GM21360 (cell line): ENCODE results near the gene SFT2D3.

Experiments used
- ATAC-seq: cut with Tn5 transposase; IDR thresholded peaks from one replicate; pipeline ENCODE4 v1.9.1; 2021; ENCODE audit warnings: mild to moderate bottlenecking, moderate library complexity; ENCODE audit not compliant: unreplicated experiment

The SFT2D3 gene

DNA sequence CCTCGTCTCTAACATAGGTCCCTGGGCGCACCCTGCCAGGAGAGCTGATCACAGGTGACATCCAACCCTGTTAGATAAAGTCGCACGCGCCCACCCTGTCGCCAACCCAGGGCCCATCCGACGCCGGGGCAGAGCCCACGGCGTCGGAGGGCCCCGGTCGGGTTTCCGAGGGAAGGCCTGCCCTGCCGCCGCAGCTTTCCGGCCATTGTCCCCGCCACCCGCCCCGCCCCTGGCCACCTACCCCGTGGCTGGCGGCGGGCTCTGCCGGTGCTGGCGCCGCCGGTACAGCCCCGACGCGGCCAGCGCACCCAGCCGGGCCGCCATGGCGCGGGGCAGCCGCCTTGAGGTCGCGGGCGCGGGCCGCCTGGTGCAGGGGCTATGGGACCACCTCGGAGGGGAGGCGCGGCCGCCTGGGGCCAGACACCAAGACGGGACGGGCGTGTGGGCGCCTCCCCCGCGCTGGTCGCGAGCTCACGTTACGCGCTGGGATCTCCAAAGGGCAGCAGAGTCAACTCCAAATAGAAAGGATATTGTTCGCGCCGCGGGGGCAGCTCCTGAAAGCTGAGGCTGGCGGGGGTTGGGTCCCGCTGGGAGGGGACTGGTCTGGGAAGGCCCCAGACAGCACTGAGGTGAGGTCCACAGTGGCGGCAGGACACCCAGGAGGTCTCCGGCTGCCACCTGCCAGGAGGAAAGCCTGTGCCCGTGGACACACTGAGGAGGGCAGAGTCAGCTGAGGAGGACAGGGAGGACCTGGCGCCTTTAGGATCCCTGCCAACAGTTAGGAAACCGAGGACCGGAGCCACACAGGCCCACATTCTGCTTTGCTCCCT is 37.0 kb upstream of the SFT2D3 start:
- ATAC-seq = no peak

DNA sequence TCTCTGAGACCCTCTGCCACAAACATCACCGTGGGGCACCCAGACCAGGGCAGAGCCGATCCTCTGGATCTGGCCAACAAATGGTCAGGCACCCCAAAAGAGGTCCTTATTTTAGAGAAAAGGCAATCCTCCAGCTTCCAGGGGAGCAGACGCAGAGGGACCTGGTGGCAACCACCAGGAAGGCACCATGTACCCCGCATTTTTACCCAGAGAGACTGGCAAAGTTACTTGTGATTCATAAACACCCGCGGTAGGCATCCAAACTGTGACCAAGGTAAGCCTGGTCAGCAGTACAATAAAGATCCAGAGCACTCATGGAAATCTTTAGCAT is 36.4 kb upstream of the SFT2D3 start:
- ATAC-seq = no peak

DNA sequence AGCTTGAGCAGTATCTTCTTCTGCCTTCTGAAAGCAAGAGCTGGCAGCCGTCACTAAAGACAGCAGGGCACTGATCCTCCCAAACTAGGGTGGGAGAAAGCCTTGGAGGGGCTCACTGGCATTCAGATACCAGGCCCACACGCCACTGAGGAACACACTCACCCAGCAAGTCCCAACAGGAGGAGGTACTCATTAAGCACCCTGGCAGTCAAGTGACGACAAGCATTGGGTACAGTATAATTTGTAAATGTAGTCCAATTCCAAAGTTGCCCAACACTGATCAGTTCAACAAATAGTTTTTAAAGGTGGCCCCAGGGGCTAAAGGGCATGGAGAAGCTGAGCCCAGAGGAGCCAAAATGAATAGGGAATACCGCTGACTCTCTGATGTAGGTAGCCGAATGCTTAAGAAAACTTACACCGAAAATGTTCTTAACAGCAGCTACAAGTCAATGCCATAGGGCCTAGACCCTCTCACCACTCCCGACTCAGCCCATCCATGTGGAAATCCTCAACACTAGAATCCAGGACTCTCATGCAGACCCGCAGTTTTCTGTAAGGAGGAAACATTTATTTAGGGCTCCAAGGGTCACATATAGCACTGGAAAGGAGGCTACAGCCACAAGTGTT is 35.9 kb upstream of the SFT2D3 start:
- no peak for ATAC-seq

DNA sequence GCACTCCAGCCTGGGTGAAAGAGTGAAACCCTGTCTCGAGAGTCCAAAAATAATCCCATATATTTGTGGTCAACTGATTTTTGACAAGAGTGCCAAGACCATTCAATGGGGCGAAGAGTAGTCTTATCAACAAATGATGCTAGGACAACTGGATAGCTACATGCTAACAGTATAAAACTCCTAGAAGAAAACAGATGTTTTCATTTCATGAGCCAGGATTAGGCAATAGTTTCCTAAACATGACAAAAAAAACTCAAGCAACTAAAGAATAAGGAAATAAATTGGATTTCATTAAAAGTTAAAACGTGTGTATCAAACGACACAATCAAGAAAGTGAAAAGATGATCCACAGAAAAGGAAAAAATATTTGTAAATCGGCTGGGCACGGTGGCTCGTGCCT is 32.2 kb upstream of the SFT2D3 start:
- no peak for ATAC-seq

DNA sequence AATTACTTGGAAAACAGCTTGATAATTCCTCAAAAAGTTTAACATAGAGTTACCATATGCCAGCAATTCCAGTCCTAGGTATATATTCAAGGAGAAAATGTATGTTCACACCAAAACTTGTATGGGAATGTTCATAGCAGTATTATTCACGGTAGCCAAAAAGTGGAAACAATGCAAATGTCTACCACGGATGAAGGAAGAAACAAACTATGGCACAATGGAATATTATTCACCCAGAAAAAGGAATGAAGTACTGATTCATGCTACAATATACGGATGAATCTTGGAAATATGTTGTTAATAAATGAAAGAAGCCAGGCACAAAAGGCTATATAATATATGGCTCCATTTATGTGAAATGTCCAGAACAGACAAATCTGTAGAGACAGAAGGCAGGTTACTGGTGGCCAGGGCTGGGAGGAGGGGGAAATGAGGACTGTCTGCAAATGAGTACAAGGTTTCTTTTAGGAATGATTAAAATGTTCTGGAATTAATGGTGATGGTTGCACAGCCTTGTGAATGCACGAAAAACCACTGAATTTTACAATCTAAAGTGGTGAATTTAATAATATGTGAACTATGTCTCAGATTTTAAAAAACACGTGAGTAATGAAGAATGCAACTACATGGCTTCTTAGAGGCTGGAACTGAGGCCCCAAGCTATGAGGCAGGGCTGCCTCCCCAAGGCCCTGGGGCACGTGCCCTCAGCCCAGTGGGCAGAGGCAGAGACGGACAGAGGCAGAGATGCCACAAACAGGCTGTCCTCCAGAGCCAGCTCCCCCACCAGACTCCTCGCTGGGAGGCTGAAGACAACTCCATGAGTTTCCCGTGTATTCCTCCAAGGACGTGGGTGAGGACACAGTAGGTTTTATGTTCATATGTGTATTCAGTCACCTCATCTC is 31.0 kb upstream of the SFT2D3 start:
- ATAC-seq = no peak

DNA sequence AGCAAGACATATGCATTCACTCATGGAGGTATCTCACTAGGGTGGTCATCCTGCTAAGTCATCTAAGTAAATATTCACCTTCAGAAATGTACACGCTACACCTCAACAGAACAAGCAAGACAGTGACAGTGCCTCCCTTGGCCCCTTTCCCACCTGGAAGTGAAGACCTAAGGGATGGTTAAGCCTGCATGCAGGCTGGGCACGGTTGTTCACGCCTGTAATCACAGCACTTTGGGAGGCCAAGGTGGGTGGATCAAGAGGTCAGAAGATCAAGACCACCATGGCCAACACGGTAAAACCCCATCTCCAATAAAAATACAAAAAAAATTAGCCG is 30.4 kb upstream of the SFT2D3 start:
- ATAC-seq = no peak

DNA sequence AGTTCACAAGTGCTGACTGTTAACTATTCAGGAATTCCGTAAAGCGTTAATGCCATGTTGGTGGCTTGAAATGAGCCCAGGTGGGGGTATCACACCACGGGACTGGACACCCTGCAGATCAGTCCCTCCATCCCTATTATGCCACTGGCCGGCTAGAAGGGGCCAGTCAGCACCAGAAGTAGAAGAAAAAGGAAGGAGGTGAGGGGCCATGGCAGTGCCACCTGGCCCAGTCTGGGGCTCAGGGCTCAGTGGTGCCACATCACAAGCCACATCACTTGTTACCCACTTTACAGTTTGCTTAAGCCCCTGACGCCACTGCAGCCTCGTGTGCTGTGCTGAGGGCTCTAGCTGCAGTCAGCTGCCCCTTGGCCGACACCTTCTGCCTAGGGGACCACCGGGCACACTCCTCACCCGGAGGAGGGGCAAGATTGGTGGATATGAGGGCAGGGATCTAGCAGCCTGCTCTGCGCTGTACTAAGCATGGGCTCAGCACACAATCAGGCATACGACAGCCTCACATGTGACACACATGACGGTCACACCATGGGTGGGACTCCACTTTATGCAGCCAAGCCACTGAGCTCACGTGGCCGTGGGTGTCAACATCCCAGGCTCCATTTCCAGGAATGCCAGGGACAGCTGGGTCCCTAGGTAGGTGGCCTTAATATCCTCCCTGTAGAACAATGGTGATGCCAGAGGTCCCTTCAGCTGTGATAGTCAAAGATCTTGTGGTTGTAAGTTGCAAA is 29.6 kb upstream of the SFT2D3 start:
- ATAC-seq = no peak

DNA sequence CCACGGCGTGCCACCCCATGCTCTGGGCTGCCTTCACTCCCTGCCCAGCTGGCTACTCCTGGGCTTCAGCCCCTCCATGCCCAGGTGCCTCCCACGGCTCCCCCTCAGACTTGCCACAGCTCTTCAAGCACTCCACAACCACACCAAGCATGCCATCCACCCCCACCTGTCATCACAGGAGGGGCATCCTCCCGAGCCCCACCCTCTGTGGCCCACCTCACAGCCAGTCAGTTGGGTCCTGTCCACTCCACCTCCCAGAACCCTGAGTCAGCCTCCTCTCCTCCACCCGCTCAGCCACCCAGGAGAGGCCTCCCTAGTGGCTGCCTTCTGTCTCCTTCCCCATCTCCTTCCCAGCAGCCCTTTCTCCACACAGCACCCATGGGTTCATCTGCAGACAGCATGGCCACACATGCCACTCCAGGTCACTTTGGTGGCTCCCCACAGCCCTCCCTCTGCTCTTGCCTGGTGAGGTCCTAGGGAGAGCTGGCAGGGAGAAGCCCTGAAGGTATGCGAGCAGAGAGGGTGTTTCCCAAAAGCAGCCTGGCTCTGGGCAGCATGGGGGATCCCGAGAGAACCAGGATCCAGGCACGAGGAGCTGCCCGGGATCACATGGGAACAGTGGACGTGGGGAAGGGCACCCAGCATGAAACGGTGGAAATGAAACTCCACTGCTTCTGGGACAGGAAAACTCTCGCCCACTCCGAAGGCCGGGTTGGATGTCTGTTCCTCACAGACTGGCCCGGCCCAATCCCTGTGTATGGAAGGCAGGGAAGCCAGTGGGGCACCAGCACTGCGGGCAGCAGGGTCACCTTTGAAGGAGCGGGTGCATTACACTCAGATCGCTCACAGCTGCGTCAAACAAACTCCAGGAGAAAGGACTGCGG is 28.7 kb upstream of the SFT2D3 start:
- no peak for ATAC-seq

DNA sequence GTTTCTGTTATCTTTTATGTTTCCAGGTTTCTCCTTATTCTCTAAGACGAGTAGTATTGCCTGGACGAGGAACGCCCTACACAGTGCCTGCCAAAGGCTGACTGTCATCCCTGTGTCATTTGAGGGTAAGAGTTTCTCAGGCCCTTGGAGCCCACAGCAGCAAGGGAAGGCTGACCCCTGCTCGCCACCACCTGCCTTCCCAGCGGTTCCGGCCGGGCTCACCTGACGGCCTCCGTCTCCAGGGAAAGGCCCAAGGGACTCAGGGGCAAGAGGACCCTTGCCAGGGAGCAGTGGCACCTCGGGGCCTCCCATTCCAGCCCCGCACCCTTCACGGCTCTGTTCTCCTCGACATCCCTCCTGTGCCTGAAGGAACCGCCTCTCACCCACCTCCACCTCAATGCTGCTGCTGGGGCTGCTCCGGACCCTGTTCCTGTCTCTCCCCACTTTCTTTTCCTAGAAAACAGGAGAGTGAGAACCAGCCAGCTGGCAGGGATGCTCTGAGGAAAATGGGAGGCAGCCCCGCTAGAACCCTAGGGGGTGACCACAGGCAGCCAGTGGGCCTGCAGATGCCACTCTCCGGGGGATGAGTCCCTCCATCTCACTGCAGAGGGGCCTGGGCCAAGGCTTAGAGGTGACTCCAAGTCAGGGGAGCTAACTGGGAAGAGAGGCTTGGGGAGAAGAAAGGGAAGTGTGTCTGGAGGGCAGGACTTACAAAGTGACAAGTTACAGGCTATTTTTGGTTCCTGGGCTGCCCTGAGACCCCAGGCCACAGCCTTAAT is 27.8 kb upstream of the SFT2D3 start:
- ATAC-seq = no peak

DNA sequence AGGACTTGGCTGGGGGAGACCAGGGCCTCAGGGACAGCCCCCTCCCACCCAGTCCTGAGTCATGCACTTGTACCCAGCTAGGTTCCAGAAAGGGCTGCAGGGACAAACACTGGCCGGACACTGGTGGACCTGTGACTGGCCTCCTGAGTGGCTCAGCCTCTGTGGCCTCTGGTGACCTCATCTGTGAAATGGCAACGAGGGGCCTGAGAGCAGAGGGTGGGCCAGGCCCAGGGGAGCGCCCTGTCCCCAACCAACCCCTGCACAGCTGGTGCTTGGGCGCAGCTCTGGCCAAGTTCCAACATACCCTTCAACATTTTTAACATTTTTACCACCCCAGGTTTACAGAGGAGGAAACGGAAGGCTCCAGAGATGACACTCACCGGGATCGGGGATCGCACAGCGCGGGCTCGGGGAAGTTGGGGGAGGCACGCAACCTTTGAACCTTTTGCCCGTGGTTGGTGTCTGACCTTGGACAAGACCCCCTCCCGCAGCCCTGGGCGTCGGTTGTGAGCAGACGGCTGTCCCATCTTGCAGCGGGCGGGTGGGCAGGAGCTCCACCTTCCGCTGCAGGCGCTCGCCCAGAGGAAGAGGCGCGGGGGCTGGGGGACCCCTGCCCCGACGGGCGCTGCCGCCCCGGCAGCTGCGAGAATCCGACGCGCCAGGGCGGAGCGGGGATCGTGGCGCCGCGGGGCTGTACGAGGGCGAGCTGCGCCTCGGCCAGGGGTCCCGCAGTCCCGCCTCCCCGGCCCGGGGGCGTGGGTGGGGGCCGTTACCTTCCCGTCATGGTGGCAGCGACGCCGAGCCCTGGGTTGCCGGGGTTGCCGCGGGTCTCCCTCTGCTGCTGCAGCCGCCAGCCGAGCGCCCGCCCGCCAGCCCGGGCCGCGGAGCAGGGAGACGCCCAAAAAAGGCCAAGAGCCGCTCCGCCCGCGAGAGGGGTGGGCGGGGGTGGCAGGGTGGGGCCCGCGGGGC is 26.8 kb upstream of the SFT2D3 start:
- ATAC-seq = no peak

DNA sequence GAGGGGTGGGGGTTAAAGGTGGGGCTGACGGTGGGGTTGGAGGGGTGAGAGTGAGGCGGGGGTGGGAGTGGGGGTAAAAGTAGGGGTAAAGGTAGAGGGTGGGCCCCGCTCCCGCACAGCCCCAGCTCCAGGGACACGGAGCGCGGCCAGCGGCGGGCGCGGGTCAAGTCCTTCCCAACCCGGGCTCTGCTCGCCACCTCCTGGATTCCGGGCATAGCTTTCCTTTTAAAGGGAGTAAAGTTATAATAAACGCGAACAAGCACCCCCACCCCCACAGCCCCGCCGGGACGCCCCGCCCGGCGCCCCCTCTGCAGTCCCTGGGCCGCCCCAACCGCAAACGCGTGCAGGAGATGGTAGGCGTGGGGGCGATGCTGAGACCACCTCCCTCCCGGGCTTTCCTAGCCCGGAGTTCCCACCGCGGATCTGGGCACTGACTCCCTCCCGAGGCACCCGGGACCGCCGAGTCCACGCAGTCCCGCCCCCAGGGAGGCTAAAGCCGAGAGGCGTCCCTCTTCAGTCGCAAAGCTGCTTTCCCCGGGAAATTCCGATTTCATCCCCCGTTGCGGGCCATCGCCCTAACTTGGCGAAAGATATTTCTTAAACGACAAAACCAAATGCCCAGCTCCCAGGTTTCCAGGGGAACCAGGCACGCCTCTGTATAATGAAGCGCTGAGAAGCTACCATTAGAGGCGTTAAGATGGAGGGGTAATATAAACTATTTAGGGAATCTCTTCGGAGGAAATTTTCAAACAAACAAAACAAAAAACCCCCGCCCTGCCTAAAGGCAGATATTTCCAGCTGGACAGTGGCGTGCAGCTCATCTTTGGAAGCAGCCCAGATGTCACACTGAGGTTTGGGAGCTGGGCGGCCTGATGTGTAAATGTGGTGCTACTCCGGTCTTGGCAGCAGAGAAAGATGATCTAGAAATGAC is 25.7 kb upstream of the SFT2D3 start, which contains the start of gene LIMS2:
Gene LIMS2, minus strand, starts transcription at position 200 of the 931 bp plus-strand sequence. CDS start 506 bp downstream, outside the sequence.
- ATAC-seq = no peak

DNA sequence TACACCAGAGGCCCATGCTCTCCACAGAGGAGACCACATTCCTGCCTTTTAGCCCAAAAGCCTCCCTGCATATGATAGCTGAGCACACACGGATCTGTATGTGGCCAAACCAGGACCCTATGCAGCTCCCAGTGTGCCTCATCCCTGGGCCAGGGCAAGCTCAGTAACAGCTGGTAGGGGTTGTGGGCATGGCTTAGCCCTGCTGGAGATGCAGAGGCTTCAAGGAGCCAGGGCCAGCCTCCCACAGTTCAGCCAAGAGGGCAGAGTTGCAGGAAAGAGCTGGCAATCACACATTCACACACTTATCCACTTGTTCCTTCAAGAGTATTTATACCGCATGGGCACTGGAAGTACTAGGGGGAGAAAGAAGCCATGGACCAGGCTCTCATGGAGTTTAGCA is 24.4 kb upstream of the SFT2D3 start:
- ATAC-seq = no peak

DNA sequence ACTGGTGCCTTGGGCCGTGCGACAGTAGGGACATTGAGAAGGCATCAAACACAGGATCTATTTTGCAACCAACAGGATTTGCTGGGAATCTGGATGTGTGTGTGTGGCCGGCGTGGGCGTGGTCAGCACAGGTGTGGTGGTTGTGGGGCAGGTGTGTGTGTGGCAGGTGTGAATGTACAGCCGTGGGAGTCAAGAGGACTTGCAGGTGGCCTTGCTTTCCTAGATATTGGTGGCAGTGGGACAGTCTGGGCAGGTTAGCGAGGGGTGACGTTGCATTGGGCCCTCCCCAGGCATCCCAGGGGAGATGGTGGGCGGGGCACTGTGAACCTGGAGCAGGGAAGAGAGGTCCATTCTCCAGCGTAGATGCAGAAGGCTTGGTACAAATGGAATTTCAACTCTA is 22.8 kb upstream of the SFT2D3 start:
- no peak for ATAC-seq

DNA sequence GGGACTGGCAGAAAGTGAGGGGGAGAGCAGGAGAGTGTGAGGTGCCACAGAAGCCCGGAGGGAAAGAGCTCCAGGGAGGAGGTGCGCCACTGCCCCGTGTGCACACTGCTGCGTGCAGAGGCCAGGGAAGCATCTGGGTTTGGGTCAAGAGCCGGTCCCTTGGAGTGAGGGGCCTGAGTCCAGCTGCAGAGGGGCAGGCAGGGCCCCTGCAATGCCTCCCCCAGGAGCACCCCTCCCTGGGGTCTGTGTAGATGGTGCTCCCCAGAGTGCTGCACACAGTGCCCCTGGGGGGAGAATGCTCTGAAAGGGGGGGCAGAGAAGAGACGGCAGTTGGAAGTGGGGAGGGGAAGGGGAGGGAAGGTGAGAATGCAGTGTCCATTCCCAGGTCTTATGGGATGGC is 22.3 kb upstream of the SFT2D3 start:
- ATAC-seq = no peak

DNA sequence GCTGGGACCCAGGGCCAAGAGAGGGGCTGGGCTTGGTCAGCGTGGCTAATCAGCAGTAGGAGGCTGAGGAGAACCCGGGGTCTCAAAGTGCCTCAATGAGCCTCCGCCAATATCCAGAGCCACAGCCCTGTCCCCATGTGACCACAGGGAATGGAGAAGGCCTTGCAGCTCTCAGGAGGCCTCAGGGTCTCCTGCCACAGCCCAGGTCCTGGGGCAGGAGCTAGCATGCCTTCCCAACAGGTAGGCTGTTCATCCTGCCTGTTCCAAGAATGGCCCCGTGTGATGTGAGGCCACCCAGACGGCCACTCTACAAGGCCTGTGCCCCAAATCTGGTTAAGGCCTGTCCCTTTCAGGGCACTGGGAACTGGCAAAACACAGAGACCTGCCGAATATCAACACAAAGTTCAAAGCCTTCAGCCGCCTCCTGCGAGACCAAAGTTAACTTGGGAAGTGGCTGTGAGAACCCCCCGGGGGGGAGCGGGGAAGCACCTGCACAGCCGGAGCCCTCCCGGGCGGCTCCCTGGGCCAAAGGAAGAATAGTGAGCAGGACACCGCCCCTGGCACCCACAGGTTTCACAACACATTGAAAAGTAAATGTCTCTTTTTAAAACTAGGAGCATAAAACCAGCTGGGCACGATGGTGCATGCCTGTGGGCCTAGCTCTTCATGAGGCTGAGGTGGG is 21.5 kb upstream of the SFT2D3 start:
- ATAC-seq = no peak

DNA sequence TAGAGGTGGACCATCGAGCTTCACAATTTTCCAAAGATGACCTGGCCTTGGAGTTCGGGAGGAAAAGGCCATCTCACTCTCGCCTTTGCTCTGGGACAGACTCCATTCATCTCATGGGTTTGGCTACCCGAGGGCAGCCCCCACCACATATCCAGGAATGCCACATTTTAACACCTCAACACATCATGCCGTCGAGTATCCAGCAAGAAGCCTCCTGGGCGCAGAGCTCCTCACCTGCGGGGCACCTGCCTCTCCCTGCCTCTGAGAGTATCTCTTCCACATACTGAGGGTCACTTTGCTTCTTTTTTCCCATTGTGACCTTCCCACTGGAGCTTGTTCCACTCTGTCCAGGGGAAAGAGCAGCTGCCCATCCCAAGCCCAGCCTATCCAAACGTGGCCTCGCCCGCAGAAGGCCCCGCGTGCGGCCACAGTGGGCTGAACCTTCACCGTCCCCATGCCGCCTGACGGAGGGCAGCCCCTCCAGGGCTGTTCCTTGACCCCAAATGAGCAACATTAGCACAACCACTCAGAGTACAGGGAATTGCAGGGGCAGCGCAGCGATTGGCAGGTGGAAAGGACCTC is 20.5 kb upstream of the SFT2D3 start:
- ATAC-seq = no peak
